C4-2B (cell line): Measurements from ENCODE around the gene FAF1.

Experiments
- CTCF ChIP-seq: fragments of 450-650 bp; conservative IDR thresholded peaks from 2 replicates; pipeline ENCODE4 v1.5.1; 2017; ENCODE audit warnings: mild to moderate bottlenecking
- ZFX ChIP-seq: fragments of 450-650 bp; IDR thresholded peaks from 2 replicates; pipeline ENCODE4 v1.6.1; 2017

DNA sequence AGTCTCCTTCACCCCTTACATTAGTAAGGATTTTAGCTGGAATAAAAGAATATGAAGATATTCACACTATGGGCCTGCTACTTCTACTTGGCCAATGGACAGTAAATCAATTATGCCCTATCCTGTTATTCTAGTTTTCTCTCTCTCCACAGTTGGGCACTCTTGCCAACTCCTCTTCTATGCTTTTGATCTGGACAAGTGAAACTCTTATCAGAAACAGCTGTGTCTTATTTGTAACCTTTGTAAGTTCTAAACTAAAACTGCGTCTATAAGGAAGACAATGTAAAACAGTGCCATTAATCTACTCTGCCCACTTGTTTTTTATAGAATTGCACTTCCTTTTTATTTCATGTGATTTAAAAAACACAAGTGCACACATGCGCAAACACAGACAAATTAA lies 292.8 kb downstream of the FAF1 start:
- TF ChIP-seq CTCF (no peak; the same call in 1 of the 2 replicates), ZFX (no peak)
